ENCODE measurements around the gene IQGAP1.

DNA sequence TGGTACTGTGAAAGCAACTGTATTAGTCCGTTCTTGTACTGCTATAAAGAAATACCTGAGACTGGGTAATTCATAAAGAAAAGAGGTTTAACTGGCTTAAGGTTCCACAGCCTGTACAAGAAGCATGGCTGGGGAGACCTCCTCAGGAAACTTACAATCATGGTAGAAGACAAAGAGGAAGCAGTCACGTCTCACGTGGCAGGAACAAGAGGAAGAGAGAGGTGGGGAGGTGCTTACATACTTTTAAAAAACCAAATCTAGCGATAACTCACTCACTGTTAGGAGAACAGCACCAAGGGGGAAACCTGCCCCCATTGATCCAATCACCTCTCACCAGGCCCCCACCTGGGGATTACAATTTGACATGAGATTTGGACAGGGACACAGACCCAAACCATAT is 48.9 kb downstream of the IQGAP1 start:
- TF ChIP-seq, protein P1, sequence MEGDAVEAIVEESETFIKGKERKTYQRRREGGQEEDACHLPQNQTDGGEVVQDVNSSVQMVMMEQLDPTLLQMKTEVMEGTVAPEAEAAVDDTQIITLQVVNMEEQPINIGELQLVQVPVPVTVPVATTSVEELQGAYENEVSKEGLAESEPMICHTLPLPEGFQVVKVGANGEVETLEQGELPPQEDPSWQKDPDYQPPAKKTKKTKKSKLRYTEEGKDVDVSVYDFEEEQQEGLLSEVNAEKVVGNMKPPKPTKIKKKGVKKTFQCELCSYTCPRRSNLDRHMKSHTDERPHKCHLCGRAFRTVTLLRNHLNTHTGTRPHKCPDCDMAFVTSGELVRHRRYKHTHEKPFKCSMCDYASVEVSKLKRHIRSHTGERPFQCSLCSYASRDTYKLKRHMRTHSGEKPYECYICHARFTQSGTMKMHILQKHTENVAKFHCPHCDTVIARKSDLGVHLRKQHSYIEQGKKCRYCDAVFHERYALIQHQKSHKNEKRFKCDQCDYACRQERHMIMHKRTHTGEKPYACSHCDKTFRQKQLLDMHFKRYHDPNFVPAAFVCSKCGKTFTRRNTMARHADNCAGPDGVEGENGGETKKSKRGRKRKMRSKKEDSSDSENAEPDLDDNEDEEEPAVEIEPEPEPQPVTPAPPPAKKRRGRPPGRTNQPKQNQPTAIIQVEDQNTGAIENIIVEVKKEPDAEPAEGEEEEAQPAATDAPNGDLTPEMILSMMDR (conservative IDR thresholded peaks at IDR 0.05 in 1 of 2, IDR thresholded peaks at IDR 0.05 in 1 of 2; ENCODE audit: low read depth in 1 of 2, low read length in 2 of 2): no peak
- TF ChIP-seq EZH2 (IDR thresholded peaks at IDR 0.05; ENCODE audit: low read length, missing control alignments): no peak
